ENCODE data around the gene MTMR3. TPM values are rescaled to one million over a fixed set of nuclear protein-coding genes. Genes with fewer than 3 reads are reported as not detected.

Gene MTMR3
- total RNA-seq, 1 donor, result 36.9 TPM

- Histone ChIP-seq H2AFZ (ENCODE audit: low read length) (peak within 1 kb of the TSS; percentile 82), H3K79me2 (ENCODE audit: insufficient read depth, low read length) (peaks cover 44% of the 10 kb centered on the region), H3K27ac (ENCODE audit: low read depth, low read length) (peak within 1 kb of the TSS; percentile 77), H3K4me3 (ENCODE audit: insufficient read depth, low read length) (peak within 1 kb of the TSS; percentile 88), H3K4me2 (ENCODE audit: insufficient read depth, low read length) (peak within 1 kb of the TSS; percentile 97), H3K4me1 (ENCODE audit: insufficient read depth, low read length) (peaks cover 22% of the 10 kb centered on the region), H3K36me3 (ENCODE audit: insufficient read depth, low read length) (peaks cover 14% of the 10 kb centered on the region), H4K20me1 (ENCODE audit: insufficient read depth, low read length) (peaks cover 10% of the 10 kb centered on the region), H3K9me3 (ENCODE audit: low read depth, low read length) (no peaks in the 10 kb centered on the region), H3K27me3 (ENCODE audit: insufficient read depth, low read length) (no peaks in the 10 kb centered on the region)
- DNase-seq (ENCODE audit: insufficient read length, low spot score, missing footprints), result peak; percentile 98
- no peak for TF ChIP-seq CTCF (IDR thresholded peaks at IDR 0.05; ENCODE audit: extremely low read depth, low read depth, low read length)
Measured at GRCh38 chr22:29837741-29838598, 45.0 kb upstream of the MTMR3 start, which contains the start of gene ASCC2. Gene ASCC2, minus strand, starts transcription at chr22:29838274. Its CDS starts 5,949 bp downstream, at chr22:29832325.

- H3K4me3 ChIP-seq (ENCODE audit: insufficient read depth, low read length), result peak overlapping the region; percentile 88
- peaks cover 28% of the 10 kb centered on the region for H3K4me1 ChIP-seq (ENCODE audit: insufficient read depth, low read length)
- H3K27ac ChIP-seq (ENCODE audit: low read depth, low read length), result peak overlapping the region; percentile 61
- peaks cover 8% of the 10 kb centered on the region for H3K36me3 ChIP-seq (ENCODE audit: insufficient read depth, low read length)
- peak overlapping the region; percentile 97 for H3K4me2 ChIP-seq (ENCODE audit: insufficient read depth, low read length)
- H3K27me3 ChIP-seq (ENCODE audit: insufficient read depth, low read length), result no peaks in the 10 kb centered on the region
- H2AFZ ChIP-seq (ENCODE audit: low read length), result peak overlapping the region; percentile 82
- no peaks in the 10 kb centered on the region for H3K9me3 ChIP-seq (ENCODE audit: low read depth, low read length)
- H4K20me1 ChIP-seq (ENCODE audit: insufficient read depth, low read length), result peaks cover 8% of the 10 kb centered on the region
- no peak for DNase-seq (ENCODE audit: insufficient read length, low spot score, missing footprints)
- H3K79me2 ChIP-seq (ENCODE audit: insufficient read depth, low read length), result peaks cover 40% of the 10 kb centered on the region
- TF ChIP-seq CTCF (IDR thresholded peaks at IDR 0.05; ENCODE audit: extremely low read depth, low read depth, low read length), result no peak
Measured at GRCh38 chr22:29838599-29838956, 44.4 kb upstream of the MTMR3 start.

DNA sequence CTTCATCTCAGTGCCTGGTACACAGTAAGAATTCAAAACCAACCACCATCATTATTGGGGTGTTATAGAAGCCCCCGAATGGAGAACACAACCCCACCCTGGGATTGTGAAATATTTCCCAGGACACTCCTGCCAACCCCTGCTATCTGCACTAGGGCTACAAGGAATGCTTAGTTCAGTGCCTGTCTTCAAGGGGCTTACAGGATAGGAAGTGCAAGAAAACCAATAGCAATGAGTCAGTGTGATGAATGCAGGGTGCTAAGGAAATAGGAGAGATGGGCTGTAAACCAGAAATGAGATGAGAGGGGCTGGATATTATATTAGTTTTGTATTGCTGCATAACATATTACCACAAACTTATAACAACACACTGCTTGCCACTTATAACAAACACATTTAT is 43.9 kb upstream of the MTMR3 start:
- H3K27ac ChIP-seq (ENCODE audit: low read depth, low read length), result no peak overlapping the region
- no peak for TF ChIP-seq CTCF (IDR thresholded peaks at IDR 0.05; ENCODE audit: extremely low read depth, low read depth, low read length)
- peaks cover 28% of the 10 kb centered on the region for H3K4me1 ChIP-seq (ENCODE audit: insufficient read depth, low read length)
- DNase-seq (ENCODE audit: insufficient read length, low spot score, missing footprints), result no peak
- no peaks in the 10 kb centered on the region for H3K27me3 ChIP-seq (ENCODE audit: insufficient read depth, low read length)
- H3K4me3 ChIP-seq (ENCODE audit: insufficient read depth, low read length), result no peak overlapping the region
- H3K36me3 ChIP-seq (ENCODE audit: insufficient read depth, low read length), result peaks cover 4% of the 10 kb centered on the region
- H3K79me2 ChIP-seq (ENCODE audit: insufficient read depth, low read length), result peaks cover 37% of the 10 kb centered on the region
- peak overlapping the region; percentile 82 for H2AFZ ChIP-seq (ENCODE audit: low read length)
- no peaks in the 10 kb centered on the region for H3K9me3 ChIP-seq (ENCODE audit: low read depth, low read length)
- H4K20me1 ChIP-seq (ENCODE audit: insufficient read depth, low read length), result peaks cover 5% of the 10 kb centered on the region
- peak overlapping the region; percentile 97 for H3K4me2 ChIP-seq (ENCODE audit: insufficient read depth, low read length)

GRCh38 chr22:29840498-29840897 is 42.5 kb upstream of the MTMR3 start:
- no peak overlapping the region for H2AFZ ChIP-seq (ENCODE audit: low read length)
- TF ChIP-seq CTCF (IDR thresholded peaks at IDR 0.05; ENCODE audit: extremely low read depth, low read depth, low read length), result no peak
- no peaks in the 10 kb centered on the region for H4K20me1 ChIP-seq (ENCODE audit: insufficient read depth, low read length)
- no peak overlapping the region for H3K4me3 ChIP-seq (ENCODE audit: insufficient read depth, low read length)
- H3K36me3 ChIP-seq (ENCODE audit: insufficient read depth, low read length), result no peaks in the 10 kb centered on the region
- H3K79me2 ChIP-seq (ENCODE audit: insufficient read depth, low read length), result peaks cover 26% of the 10 kb centered on the region
- no peaks in the 10 kb centered on the region for H3K27me3 ChIP-seq (ENCODE audit: insufficient read depth, low read length)
- no peak for DNase-seq (ENCODE audit: insufficient read length, low spot score, missing footprints)
- no peak overlapping the region for H3K4me2 ChIP-seq (ENCODE audit: insufficient read depth, low read length)
- H3K27ac ChIP-seq (ENCODE audit: low read depth, low read length), result no peak overlapping the region
- H3K9me3 ChIP-seq (ENCODE audit: low read depth, low read length), result no peaks in the 10 kb centered on the region
- H3K4me1 ChIP-seq (ENCODE audit: insufficient read depth, low read length), result peaks cover 28% of the 10 kb centered on the region

Measured in osteoblast (primary cell).